ENCODE measurements around the gene CCDC78. TPM values are rescaled to one million over a fixed set of nuclear protein-coding genes. Genes with fewer than 3 reads are reported as not detected.

CCDC78 gene
- total and polyA plus RNA-seq, 2 of the 4 experiments (the other 2 are of a cell fraction), result 0.54 to 4.6 TPM

DNA sequence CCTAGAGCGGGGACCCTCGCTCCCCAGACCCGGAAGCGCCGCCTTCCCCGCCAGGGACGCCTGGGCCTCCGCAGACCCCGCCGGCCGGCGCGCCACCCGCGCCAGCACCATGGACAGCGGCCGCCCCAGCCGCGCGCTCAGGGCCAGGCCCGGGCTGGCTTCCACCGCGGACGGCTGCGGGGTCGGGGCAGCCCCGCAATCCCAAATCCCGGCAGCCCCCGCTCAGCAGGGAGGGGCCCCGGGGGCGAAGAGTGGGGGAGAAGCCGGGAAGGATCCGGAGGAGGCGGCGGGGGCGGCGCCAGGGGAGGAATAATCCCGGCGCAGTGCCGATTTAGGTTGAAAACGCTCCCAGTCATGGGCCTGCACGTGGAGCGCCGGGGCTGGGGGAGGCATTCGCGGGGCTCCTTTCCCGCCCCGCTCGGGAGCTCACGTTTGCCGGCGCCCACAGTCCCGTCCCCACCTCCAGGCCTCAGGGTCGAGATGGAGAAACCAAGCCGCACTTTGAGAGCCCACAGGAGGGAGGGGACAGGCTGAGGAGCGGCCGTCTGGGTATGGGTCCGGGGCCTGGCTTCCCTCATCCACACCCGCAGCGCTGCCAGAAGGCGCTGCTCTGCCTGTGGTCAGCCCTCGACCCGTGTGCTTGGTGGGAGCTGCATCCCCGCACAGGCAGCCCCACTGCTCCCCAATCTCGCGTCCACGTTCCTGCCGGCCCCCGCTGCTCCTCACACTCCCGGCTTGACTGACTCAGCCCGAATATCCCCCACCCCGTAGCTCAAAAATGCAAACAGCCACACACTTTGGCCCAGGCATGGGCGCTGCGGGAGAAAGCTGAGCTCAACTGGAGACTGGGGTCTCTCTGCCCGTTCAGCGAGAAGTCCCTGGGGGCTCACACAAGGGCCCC, 25.3 kb downstream of the CCDC78 start:
- no peak overlapping the region for H3K56ac ChIP-seq (ENCODE audit: extremely low read depth, insufficient read depth, low read length)
- DNase-seq, result no peak
- H3K14ac ChIP-seq (replicated peaks; ENCODE audit: low read depth, low read length), result no peak overlapping the region
- no peak overlapping the region for H2BK20ac ChIP-seq (ENCODE audit: low read depth, low read length)
- H3K36me3 ChIP-seq (ENCODE audit: control insufficient read depth, insufficient read depth, low read length), result no peaks in the 10 kb centered on the region
- WGBS, 2 experiments (ENCODE audit: extremely low coverage in 2 of 2, insufficient read length in 1 of 2), result 6% methylated on average over 36 of the region's 76 CpGs; no CpG with 5 or more reads in 1 of the 2 experiments
- H2BK15ac ChIP-seq (ENCODE audit: low read depth, low read length), result no peak overlapping the region
- no peaks in the 10 kb centered on the region for H3K79me1 ChIP-seq (ENCODE audit: low read depth in 1 of 2, low read length in 2 of 2)
- H3K27me3 ChIP-seq (ENCODE audit: control insufficient read depth, insufficient read depth, low read length), result peaks cover 69% of the 10 kb centered on the region
- H2AK5ac ChIP-seq (ENCODE audit: low read depth, low read length), result no peak overlapping the region
- no peak overlapping the region for H4K8ac ChIP-seq (ENCODE audit: low read depth in 2 of 2, low read length in 2 of 2)
- H3K9ac ChIP-seq (ENCODE audit: low read depth, low read length), result no peak overlapping the region
- no peak overlapping the region for H2BK120ac ChIP-seq (ENCODE audit: low read depth, low read length)
- no peak overlapping the region for H2BK5ac ChIP-seq (ENCODE audit: low read depth, low read length, poor library complexity, severe bottlenecking)
- no peaks in the 10 kb centered on the region for H3K9me1 ChIP-seq (ENCODE audit: insufficient read depth, low read length)
- dilution Hi-C loops (cut with HindIII; ENCODE audit: low sequenced_read_pairs, unreplicated experiment) (no loop called here), intact Hi-C loops (cut with micrococcal nuclease) (no loop called here), in situ Hi-C loops (cut with MboI; ENCODE audit: low sequenced_read_pairs) (loop anchor here (25.0 kb wide), 1 partner anchor 361 kb away; the partner anchor contains the start of gene SSTR5)
- H3K4me2 ChIP-seq (ENCODE audit: low read depth, low read length), result no peak overlapping the region
- H4K20me1 ChIP-seq (ENCODE audit: insufficient read depth, low read length), result peaks cover 5% of the 10 kb centered on the region
- ATAC-seq (ENCODE audit: low read depth), result peak; percentile 88
- H3K4me1 ChIP-seq (ENCODE audit: control insufficient read depth, insufficient read depth, low read length), result no peaks in the 10 kb centered on the region
- H3K4ac ChIP-seq (ENCODE audit: low read depth, low read length), result no peak overlapping the region
- no peaks in the 10 kb centered on the region for H3K9me3 ChIP-seq (ENCODE audit: control insufficient read depth, insufficient read depth, low read length)
- H3K4me3 ChIP-seq (ENCODE audit: insufficient read depth, low read depth, low read length), result no peak overlapping the region
- no peak overlapping the region for H2AK9ac ChIP-seq (replicated peaks; ENCODE audit: low read depth, low read length, poor library complexity)
- no peak overlapping the region for H4K5ac ChIP-seq (ENCODE audit: low read depth, low read length)
- POLR2A ChIA-PET (ENCODE audit: unreplicated experiment), result no interaction called here
- BruUV-seq (replicated peaks), result no TSS peak
- no peak overlapping the region for H3K27ac ChIP-seq (ENCODE audit: insufficient read depth, low read length)
- no peak overlapping the region for H3K23ac ChIP-seq (ENCODE audit: low read depth, low read length)
- TF ChIP-seq MXI1 (IDR thresholded peaks at IDR 0.05; ENCODE audit: borderline replicate concordance, low read depth, low read length), result peak; percentile 42; the same call in 1 of the 2 replicates
- no peak for TF ChIP-seq MAFK (IDR thresholded peaks at IDR 0.05; ENCODE audit: low read depth, low read length)
- TF ChIP-seq RAD21 (IDR thresholded peaks at IDR 0.05; ENCODE audit: low read length), result no peak
- H4K91ac ChIP-seq (ENCODE audit: insufficient read depth, low read depth, low read length), result no peak overlapping the region
- H2AFZ ChIP-seq (replicated peaks; ENCODE audit: low read length, poor library complexity), result no peak overlapping the region
- CTCF ChIA-PET, result interaction anchor here (0.6 kb wide), 1 partner anchor 1194 kb away, joined by 3 read pairs; no protein-coding TSS in a partner anchor
- no peak overlapping the region for H3K18ac ChIP-seq (ENCODE audit: low read depth, low read length)

Data from IMR-90 (cell line).